ENCODE measurements around the gene SPDYE3.

SPDYE3 gene

GRCh38 chr7:100370303-100370702, 62.8 kb downstream of the SPDYE3 start:
- Histone ChIP-seq H3K9ac (no peak overlapping the region), H3K79me2 (ENCODE audit: insufficient read depth, low read depth) (no peaks in the 10 kb centered on the region), H3K4me3 (IDR thresholded peaks at IDR 0.05; ENCODE audit: insufficient read depth, low read depth, low read length) (no peak overlapping the region), H2AFZ (ENCODE audit: low read depth) (no peak overlapping the region), H3K36me3 (ENCODE audit: insufficient read depth) (no peaks in the 10 kb centered on the region), H4K20me1 (ENCODE audit: insufficient read depth) (no peaks in the 10 kb centered on the region), H3K27ac (no peak overlapping the region), H3K4me2 (no peak overlapping the region), H3K4me1 (ENCODE audit: low read depth, poor library complexity, severe bottlenecking) (peaks cover 25% of the 10 kb centered on the region), H3K27me3 (ENCODE audit: insufficient read depth, low read depth) (no peaks in the 10 kb centered on the region)
- TF ChIP-seq, protein P1, sequence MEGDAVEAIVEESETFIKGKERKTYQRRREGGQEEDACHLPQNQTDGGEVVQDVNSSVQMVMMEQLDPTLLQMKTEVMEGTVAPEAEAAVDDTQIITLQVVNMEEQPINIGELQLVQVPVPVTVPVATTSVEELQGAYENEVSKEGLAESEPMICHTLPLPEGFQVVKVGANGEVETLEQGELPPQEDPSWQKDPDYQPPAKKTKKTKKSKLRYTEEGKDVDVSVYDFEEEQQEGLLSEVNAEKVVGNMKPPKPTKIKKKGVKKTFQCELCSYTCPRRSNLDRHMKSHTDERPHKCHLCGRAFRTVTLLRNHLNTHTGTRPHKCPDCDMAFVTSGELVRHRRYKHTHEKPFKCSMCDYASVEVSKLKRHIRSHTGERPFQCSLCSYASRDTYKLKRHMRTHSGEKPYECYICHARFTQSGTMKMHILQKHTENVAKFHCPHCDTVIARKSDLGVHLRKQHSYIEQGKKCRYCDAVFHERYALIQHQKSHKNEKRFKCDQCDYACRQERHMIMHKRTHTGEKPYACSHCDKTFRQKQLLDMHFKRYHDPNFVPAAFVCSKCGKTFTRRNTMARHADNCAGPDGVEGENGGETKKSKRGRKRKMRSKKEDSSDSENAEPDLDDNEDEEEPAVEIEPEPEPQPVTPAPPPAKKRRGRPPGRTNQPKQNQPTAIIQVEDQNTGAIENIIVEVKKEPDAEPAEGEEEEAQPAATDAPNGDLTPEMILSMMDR (conservative IDR thresholded peaks at IDR 0.05; ENCODE audit: low read depth, low read length), result no peak

GRCh38 chr7:100370746-100371145, 63.2 kb downstream of the SPDYE3 start:
- H2AFZ ChIP-seq (ENCODE audit: low read depth), result no peak overlapping the region
- TF ChIP-seq, protein P1 (conservative IDR thresholded peaks at IDR 0.05; ENCODE audit: low read depth, low read length), result no peak
- no peaks in the 10 kb centered on the region for H4K20me1 ChIP-seq (ENCODE audit: insufficient read depth)
- no peaks in the 10 kb centered on the region for H3K36me3 ChIP-seq (ENCODE audit: insufficient read depth)
- no peak overlapping the region for H3K4me3 ChIP-seq (IDR thresholded peaks at IDR 0.05; ENCODE audit: insufficient read depth, low read depth, low read length)
- H3K27me3 ChIP-seq (ENCODE audit: insufficient read depth, low read depth), result no peaks in the 10 kb centered on the region
- H3K9ac ChIP-seq, result no peak overlapping the region
- H3K27ac ChIP-seq, result no peak overlapping the region
- no peaks in the 10 kb centered on the region for H3K79me2 ChIP-seq (ENCODE audit: insufficient read depth, low read depth)
- H3K4me1 ChIP-seq (ENCODE audit: low read depth, poor library complexity, severe bottlenecking), result peaks cover 23% of the 10 kb centered on the region
- no peak overlapping the region for H3K4me2 ChIP-seq

GRCh38 chr7:100371561-100372171, 64.2 kb downstream of the SPDYE3 start:
- Histone ChIP-seq H3K4me1 (ENCODE audit: low read depth, poor library complexity, severe bottlenecking) (peaks cover 13% of the 10 kb centered on the region), H3K4me2 (no peak overlapping the region), H2AFZ (ENCODE audit: low read depth) (no peak overlapping the region), H3K9ac (no peak overlapping the region), H3K79me2 (ENCODE audit: insufficient read depth, low read depth) (no peaks in the 10 kb centered on the region), H4K20me1 (ENCODE audit: insufficient read depth) (no peaks in the 10 kb centered on the region), H3K27ac (no peak overlapping the region), H3K4me3 (IDR thresholded peaks at IDR 0.05; ENCODE audit: insufficient read depth, low read depth, low read length) (no peak overlapping the region), H3K36me3 (ENCODE audit: insufficient read depth) (no peaks in the 10 kb centered on the region), H3K27me3 (ENCODE audit: insufficient read depth, low read depth) (no peaks in the 10 kb centered on the region)
- TF ChIP-seq, protein P1 (conservative IDR thresholded peaks at IDR 0.05; ENCODE audit: low read depth, low read length), result no peak

All from KMS-11 (cell line).